Memory B cell (primary cell): Measurements from ENCODE around the gene SLC17A3.

Experiments
- ATAC-seq: fragments of 150-1000 bp; cut with Tn5 transposase; 2 replicates; pipeline ENCODE4 v1.10.0; 2021; ENCODE audit warnings: low read depth, mild to moderate bottlenecking, moderate library complexity
- DNase-seq, 2 donors: peaks; one replicate each; pipeline ENCODE4 v3.0.0; 2022; ENCODE audit warnings: low spot score in 2 of 2
- H3K27ac Mint-ChIP-seq: one replicate; pipeline ENCODE4 v1.8.0; 2022; ENCODE audit warnings: mild to moderate bottlenecking, moderate library complexity, mixed read lengths
- H3K27me3 Mint-ChIP-seq: one replicate; pipeline ENCODE4 v1.8.0; 2022; ENCODE audit warnings: mixed read lengths
- H3K36me3 Mint-ChIP-seq: one replicate; pipeline ENCODE4 v1.8.0; 2022; ENCODE audit warnings: mild to moderate bottlenecking, mixed read lengths
- H3K4me1 Mint-ChIP-seq: one replicate; pipeline ENCODE4 v1.8.0; 2022; ENCODE audit warnings: mixed read lengths
- H3K4me3 Mint-ChIP-seq: one replicate; pipeline ENCODE4 v1.8.0; 2022; ENCODE audit warnings: mild to moderate bottlenecking, moderate library complexity, mixed read lengths
- H3K9me3 Mint-ChIP-seq: one replicate; pipeline ENCODE4 v1.8.0; 2022; ENCODE audit warnings: mixed read lengths

SLC17A3 gene

GRCh38 chr6:25899580-25900408, 25.8 kb upstream of the SLC17A3 start:
- peaks cover 3% of the 10 kb centered on the region for H3K27me3 Mint-ChIP-seq
- no peaks in the 10 kb centered on the region for H3K9me3 Mint-ChIP-seq
- DNase-seq (no peak), ATAC-seq (no peak)
- H3K4me1 Mint-ChIP-seq: no peaks in the 10 kb centered on the region
- H3K36me3 Mint-ChIP-seq: no peaks in the 10 kb centered on the region
- no peak overlapping the region for H3K27ac Mint-ChIP-seq
- no peak overlapping the region for H3K4me3 Mint-ChIP-seq

GRCh38 chr6:25899123-25899522, 25.1 kb upstream of the SLC17A3 start:
- Mint-ChIP-seq H3K9me3 (no peaks in the 10 kb centered on the region), H3K27me3 (peaks cover under 1% of the 10 kb centered on the region), H3K4me1 (no peaks in the 10 kb centered on the region), H3K27ac (no peak overlapping the region), H3K36me3 (no peaks in the 10 kb centered on the region), H3K4me3 (no peak overlapping the region)
- ATAC-seq (no peak), DNase-seq (no peak)

GRCh38 chr6:25898289-25898977, 24.4 kb upstream of the SLC17A3 start:
- Mint-ChIP-seq H3K4me1 (no peaks in the 10 kb centered on the region), H3K27ac (no peak overlapping the region), H3K9me3 (no peaks in the 10 kb centered on the region), H3K36me3 (no peaks in the 10 kb centered on the region), H3K27me3 (peaks cover 1% of the 10 kb centered on the region), H3K4me3 (no peak overlapping the region)
- ATAC-seq (no peak), DNase-seq (no peak)

GRCh38 chr6:25896252-25896651, 22.2 kb upstream of the SLC17A3 start:
- Mint-ChIP-seq H3K36me3 (no peaks in the 10 kb centered on the region), H3K27me3 (peaks cover 5% of the 10 kb centered on the region), H3K4me1 (no peaks in the 10 kb centered on the region), H3K27ac (no peak overlapping the region), H3K9me3 (no peaks in the 10 kb centered on the region), H3K4me3 (no peak overlapping the region)
- DNase-seq (no peak), ATAC-seq (no peak)

GRCh38 chr6:25895771-25896170, 21.7 kb upstream of the SLC17A3 start:
- no peak overlapping the region for H3K27ac Mint-ChIP-seq
- H3K4me1 Mint-ChIP-seq: no peaks in the 10 kb centered on the region
- H3K27me3 Mint-ChIP-seq: peaks cover 5% of the 10 kb centered on the region
- no peaks in the 10 kb centered on the region for H3K36me3 Mint-ChIP-seq
- no peaks in the 10 kb centered on the region for H3K9me3 Mint-ChIP-seq
- no peak for ATAC-seq
- DNase-seq: no peak
- no peak overlapping the region for H3K4me3 Mint-ChIP-seq

GRCh38 chr6:25893778-25894177, 19.7 kb upstream of the SLC17A3 start:
- Mint-ChIP-seq H3K4me1 (no peaks in the 10 kb centered on the region), H3K9me3 (no peaks in the 10 kb centered on the region), H3K27me3 (peaks cover 5% of the 10 kb centered on the region), H3K27ac (no peak overlapping the region), H3K36me3 (no peaks in the 10 kb centered on the region), H3K4me3 (no peak overlapping the region)
- ATAC-seq (no peak), DNase-seq (no peak)

- Mint-ChIP-seq H3K36me3 (no peaks in the 10 kb centered on the region), H3K4me3 (no peak overlapping the region), H3K4me1 (no peaks in the 10 kb centered on the region), H3K9me3 (no peaks in the 10 kb centered on the region), H3K27me3 (peaks cover 5% of the 10 kb centered on the region), H3K27ac (no peak overlapping the region)
- no peak for DNase-seq
- no peak for ATAC-seq
Measured at GRCh38 chr6:25892877-25893276, 18.8 kb upstream of the SLC17A3 start.

- ATAC-seq: no peak
- no peak overlapping the region for H3K27ac Mint-ChIP-seq
- H3K4me3 Mint-ChIP-seq: no peak overlapping the region
- H3K27me3 Mint-ChIP-seq: peaks cover 5% of the 10 kb centered on the region
- H3K9me3 Mint-ChIP-seq: peaks cover 2% of the 10 kb centered on the region
- DNase-seq: no peak
- H3K4me1 Mint-ChIP-seq: no peaks in the 10 kb centered on the region
- no peaks in the 10 kb centered on the region for H3K36me3 Mint-ChIP-seq
Measured at GRCh38 chr6:25889877-25890853, 16.1 kb upstream of the SLC17A3 start.

- H3K9me3 Mint-ChIP-seq: peaks cover 2% of the 10 kb centered on the region
- H3K36me3 Mint-ChIP-seq: no peaks in the 10 kb centered on the region
- no peak overlapping the region for H3K27ac Mint-ChIP-seq
- H3K4me1 Mint-ChIP-seq: no peaks in the 10 kb centered on the region
- H3K27me3 Mint-ChIP-seq: peaks cover 4% of the 10 kb centered on the region
- ATAC-seq (no peak), DNase-seq (no peak)
- no peak overlapping the region for H3K4me3 Mint-ChIP-seq
Measured at GRCh38 chr6:25888626-25889025, 14.6 kb upstream of the SLC17A3 start.

GRCh38 chr6:25886066-25886465, 12.0 kb upstream of the SLC17A3 start:
- no peaks in the 10 kb centered on the region for H3K27me3 Mint-ChIP-seq
- no peak overlapping the region for H3K27ac Mint-ChIP-seq
- peaks cover 2% of the 10 kb centered on the region for H3K9me3 Mint-ChIP-seq
- H3K4me1 Mint-ChIP-seq: no peaks in the 10 kb centered on the region
- no peaks in the 10 kb centered on the region for H3K36me3 Mint-ChIP-seq
- ATAC-seq (no peak), DNase-seq (no peak)
- no peak overlapping the region for H3K4me3 Mint-ChIP-seq

GRCh38 chr6:25883991-25884390, 9.9 kb upstream of the SLC17A3 start:
- no peak for ATAC-seq
- Mint-ChIP-seq H3K36me3 (no peaks in the 10 kb centered on the region), H3K27me3 (no peaks in the 10 kb centered on the region), H3K9me3 (peaks cover 2% of the 10 kb centered on the region), H3K4me3 (no peak overlapping the region), H3K4me1 (no peaks in the 10 kb centered on the region), H3K27ac (no peak overlapping the region)
- DNase-seq: no peak

- no peaks in the 10 kb centered on the region for H3K4me1 Mint-ChIP-seq
- no peak for ATAC-seq
- H3K9me3 Mint-ChIP-seq: peaks cover 2% of the 10 kb centered on the region
- H3K27me3 Mint-ChIP-seq: peaks cover 3% of the 10 kb centered on the region
- no peak overlapping the region for H3K27ac Mint-ChIP-seq
- no peak for DNase-seq
- H3K4me3 Mint-ChIP-seq: no peak overlapping the region
- no peaks in the 10 kb centered on the region for H3K36me3 Mint-ChIP-seq
Measured at GRCh38 chr6:25883536-25883935, 9.5 kb upstream of the SLC17A3 start.

- Mint-ChIP-seq H3K4me1 (no peaks in the 10 kb centered on the region), H3K27ac (no peak overlapping the region), H3K27me3 (peaks cover 3% of the 10 kb centered on the region), H3K4me3 (peak overlapping the region; percentile 69), H3K36me3 (no peaks in the 10 kb centered on the region), H3K9me3 (peaks cover 2% of the 10 kb centered on the region)
- ATAC-seq (peak; percentile 51), DNase-seq (peak; percentile 1 to 10)
Measured at GRCh38 chr6:25882051-25882496, 8.0 kb upstream of the SLC17A3 start.

- H3K4me3 Mint-ChIP-seq: no peak overlapping the region
- DNase-seq (no peak), ATAC-seq (no peak)
- peaks cover 7% of the 10 kb centered on the region for H3K27me3 Mint-ChIP-seq
- no peaks in the 10 kb centered on the region for H3K4me1 Mint-ChIP-seq
- H3K27ac Mint-ChIP-seq: no peak overlapping the region
- H3K9me3 Mint-ChIP-seq: no peaks in the 10 kb centered on the region
- H3K36me3 Mint-ChIP-seq: no peaks in the 10 kb centered on the region
Measured at GRCh38 chr6:25880601-25881000, 6.6 kb upstream of the SLC17A3 start.
